Superior temporal gyrus (tissue), 1 donor: ENCODE measurements around the gene TTC17.
"Not testable (repeated sequence)": the region's sequence is repeated elsewhere in the genome, so short reads cannot be mapped to it uniquely, and the experiment has no call there.

Experiments
- DNase-seq: peaks from one replicate; pipeline ENCODE4 v3.0.0-alpha.2; 2016; ENCODE audit errors: extremely low spot score

Gene TTC17

DNA sequence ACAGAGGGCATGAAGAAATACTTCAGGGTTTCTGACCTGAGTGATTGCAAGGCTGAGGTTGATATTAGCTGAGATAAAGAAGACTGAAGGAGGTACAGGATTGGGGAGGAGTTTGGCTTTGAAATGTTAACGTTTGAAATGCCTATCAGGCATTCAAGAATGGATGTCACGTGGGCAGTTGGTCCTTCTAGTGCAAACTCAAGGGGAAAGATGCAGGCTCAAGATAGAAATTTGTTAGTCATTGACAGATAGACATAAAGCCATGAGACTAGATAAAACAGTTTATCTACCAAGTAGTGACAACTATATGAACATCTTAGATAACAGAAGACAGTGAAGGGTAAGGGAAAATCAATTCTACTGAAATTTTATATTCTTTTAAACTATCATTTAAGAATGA, 23.1 kb downstream of the TTC17 start:
- DNase-seq: no peak

DNA sequence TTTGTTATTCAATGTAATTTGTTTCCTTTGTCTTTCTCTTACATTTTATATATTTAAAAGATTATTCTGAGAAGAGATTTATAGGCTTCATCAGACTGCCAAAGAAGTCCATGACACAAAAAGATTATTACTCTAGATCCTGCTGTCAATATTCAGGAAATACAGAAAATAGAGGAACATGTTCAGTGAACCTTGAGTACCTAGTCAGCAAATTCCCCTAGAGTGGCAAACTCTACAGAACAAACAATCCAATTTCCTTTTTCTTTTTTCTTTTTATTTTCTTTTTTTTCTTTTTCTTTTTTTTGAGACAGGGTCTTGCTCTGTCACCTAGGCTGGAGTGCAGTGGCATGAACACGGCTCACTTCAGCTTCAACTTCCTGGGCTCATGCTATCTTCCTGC, 23.9 kb downstream of the TTC17 start:
- DNase-seq: no peak

DNA sequence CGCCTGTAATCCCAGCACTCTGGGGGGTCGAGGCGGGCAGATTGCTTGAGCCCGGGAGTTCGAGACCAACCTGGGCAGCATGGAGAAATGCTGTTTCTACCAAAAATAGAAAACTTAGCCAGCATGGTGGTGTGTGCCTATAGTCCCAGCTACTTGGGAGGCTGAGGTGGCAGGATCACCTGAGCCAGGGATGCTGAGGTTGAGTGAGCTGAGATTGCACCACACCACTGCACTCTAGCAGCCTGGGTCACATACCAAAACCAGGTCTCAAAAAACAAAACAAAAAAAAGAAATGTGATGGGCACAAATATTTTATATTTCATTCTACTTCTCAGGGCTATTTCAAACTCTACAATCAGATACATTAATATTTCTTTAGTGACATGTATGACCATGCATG, 25.7 kb downstream of the TTC17 start:
- no peak for DNase-seq

DNA sequence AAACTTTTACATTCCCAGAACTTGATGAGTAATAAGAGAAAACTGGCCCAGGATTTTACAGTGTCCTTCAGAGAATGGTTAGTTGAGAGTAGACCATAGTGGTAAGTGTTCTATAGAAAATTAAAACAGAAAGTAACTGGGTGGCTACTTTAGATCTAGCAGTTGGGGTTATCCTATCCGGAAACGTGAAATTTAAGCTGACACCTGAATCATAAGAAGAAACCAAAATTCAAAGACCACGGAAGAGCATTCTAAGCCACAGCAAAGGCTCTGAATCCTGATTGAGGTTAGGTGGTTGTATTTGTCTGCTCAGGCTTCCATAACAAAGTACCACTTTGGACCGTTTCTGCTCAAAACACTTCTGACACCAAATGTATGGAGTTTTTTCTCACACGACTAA, 34.0 kb downstream of the TTC17 start:
- no peak for DNase-seq

DNA sequence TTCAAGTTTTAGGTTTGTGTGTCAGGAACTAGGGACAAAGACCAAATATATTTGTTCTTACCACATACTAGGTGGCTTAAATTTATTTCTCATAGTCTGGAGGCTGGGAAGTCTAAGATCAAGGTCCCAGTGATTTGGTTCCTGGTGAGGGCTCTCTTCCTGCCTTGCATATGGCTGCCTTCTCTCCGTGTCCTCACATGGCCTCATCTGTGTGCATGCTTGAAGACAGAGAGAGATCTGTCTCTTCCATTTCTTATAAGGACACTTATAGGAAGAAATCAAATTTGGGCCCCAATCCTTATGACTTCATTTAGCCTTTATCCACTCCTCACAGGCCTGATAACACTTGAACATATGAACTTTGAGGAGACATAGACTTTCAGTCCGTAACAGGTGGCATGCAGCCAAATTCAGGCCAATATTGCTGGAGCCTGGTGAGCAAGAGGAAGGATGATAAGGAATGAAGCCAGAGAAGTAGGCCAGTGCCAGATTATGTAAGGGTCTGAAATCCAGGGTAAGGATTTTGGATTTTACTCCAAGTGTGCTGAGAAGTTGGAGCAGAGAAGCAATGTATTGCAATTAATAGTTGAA, 35.1 kb downstream of the TTC17 start:
- DNase-seq: no peak

DNA sequence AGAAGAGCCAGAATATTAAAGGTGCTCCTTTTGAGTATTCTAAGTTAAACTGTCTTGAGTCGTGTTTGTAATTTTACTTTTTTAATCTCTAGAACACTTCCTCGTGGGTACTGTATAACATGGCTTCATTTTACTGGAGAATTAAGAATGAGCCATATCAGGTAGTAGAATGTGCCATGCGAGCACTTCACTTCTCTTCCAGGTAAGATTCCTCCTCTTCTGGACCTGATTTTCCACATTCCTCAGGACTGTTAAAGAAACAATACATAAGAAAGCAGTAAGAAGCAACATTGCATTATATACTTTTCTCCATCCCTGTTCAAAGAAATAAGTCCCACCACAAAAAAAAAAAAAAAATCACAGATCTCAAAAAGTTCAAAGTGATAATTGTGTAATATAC, 37.9 kb downstream of the TTC17 start:
- DNase-seq: no peak

DNA sequence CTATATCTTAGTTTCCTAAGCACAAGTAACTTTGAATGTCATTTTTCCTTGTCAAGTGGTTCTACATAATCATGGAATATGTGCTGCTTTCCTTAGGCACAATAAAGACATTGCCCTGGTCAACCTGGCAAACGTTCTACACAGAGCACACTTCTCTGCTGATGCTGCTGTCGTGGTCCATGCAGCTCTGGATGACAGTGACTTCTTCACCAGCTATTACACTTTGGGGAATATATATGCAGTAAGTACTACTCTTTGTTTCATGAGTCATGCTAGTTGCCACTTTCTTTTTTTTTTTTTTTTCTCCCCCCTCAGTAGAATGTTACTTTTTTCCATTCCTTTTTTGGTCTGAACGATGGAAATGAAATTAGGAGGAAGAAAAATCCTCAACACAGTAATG, 38.5 kb downstream of the TTC17 start:
- DNase-seq: no peak

DNA sequence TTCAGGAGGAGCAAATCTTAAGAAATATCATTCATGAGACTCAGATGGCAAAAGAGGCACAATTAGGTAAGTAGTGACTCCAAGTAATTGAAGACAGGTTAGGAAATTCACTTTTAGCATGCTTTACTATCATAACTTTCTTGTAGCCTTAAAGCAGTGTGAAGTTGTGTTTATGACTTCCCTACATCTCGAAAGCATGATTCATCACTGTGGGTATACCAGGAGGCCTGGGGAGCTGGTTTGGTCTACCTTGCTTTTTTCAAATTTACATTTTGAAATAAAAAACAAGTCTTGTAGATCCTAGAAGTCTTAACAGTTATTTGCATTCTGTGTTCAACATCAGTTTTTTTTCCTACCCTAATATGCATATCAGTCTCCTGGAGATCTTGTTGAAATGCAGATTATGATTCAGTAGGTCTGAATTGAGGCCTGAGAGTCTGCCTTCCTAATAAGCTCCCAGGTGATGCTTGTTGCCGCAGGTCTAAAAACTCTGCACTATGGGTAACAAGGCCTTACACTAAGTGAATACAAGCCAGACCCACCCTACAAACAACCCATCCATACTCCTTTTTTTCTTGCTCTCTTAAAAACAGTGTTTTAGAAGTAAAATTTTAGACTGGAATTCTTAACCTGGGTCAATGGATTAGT, 41.4 kb downstream of the TTC17 start:
- DNase-seq: no peak

DNA sequence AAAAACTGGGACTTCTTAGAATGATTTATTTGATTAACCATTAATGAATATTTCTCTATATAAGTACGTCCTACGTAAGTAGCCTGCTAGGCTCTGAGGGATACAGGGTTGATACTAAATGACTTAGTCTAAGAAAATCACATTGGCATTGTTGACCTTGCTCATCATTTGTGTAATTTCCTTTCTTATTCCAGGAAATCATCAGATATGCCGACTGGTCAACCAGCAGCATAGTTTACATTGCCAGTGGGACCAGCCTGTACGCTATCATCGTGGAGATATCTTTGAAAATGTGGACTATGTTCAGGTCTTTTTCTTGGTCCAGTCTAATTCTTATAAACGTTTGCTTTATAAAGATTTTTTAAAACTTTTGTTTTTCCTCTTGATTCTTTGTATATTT, 42.5 kb downstream of the TTC17 start:
- DNase-seq: no peak

DNA sequence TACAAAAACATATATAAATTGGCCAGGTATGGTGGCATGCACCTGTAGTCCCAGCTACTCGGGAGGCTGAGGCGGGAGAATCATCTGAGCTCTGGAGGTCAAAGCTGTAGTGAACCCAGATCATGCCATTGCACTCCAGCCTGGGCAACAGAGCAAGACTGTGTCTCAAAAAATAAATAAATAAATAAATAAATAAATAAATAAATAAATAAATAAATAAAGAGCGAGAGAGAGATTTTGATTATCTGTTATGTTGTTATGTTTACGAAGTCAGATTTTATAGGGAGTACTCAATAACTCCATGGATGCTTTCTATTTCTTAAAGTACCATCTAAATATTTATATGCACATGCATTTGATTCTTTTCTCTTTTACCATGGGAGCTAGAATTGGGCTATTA, 43.1 kb downstream of the TTC17 start:
- not testable (repeated sequence) for DNase-seq

DNA sequence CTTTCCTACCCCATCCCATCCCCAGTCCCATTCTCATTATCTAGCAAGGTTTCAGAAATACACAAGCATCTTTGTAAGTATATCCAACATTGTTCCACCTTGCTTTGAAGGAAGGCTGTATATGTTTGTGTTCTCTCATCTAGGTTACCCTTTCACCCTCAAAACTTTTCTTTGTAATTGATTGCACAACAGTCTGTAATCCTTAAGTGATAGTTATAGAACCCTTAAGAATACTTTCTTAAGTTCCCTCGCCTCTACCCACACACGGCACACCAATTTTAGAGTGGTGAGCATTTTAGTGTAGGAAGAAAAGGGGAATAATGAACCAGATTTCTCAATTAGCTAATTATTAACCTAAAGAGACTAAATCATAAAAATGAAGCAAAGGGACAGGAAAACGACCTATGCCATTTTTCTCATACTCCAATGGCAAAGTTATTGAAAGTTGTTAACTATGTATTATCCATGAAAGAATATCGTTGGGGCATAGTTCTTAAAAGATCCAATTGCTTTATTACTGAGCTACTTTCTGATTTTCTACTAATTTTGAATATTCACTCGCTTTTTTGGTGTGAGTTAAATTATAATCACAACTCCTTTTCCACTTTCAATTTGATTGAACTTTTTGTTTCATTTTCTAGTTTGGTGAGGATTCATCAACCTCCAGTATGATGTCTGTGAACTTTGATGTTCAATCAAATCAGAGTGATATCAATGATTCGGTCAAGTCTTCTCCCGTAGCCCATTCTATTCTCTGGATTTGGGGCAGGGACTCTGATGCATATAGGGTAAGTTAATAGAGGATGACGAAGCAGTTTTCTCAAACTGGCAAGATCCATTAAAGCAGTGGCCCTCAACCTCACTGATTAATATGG, 44.9 kb downstream of the TTC17 start:
- DNase-seq: no peak

DNA sequence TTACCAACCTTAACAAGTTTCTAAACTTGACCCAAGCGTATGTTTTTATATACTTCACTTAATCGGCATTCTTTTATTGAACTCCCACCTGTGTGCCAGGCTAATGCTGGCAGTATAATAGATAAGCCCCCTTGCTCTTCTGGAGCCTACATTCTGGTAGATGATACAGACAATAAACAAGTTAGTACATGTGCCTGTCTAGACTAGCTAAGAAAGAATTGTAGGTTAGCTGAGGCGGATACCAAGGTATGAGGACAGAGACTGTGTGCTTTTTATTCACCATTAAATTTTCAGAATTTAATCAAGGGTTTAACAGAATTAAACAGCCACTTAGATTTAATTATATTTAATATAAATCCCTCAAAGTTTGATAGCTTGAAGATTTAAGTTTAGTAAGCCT, 45.7 kb downstream of the TTC17 start:
- no peak for DNase-seq

DNA sequence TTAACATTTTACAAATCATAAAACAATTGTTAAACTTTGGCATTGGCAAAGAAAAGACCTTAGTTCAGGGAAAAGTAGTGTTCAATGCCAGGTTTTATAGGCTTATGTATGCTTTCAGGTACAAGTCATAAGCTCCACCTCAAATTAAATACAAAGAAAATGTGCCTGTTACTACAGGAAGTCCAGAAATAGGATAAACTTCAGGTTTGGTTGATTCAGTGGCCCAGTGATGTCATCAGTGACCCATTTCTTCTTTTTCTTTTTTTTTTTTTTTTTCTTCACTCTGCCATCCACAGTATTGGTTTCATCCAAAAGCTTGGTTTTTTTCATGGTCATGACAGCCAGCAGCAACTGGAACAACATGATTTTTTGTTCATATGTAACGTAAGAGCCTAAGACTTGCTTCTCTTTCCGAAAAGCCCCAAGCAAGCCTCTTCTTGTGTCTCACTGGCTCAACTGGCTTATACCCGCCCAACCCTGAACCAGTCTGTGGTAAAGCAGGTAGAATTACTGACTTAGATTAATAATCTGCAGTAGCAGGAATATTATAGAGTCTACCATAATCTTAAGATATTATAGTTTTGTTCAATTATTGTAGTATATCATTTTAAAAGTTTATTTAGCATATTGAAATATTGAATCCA, 46.2 kb downstream of the TTC17 start:
- no peak for DNase-seq

DNA sequence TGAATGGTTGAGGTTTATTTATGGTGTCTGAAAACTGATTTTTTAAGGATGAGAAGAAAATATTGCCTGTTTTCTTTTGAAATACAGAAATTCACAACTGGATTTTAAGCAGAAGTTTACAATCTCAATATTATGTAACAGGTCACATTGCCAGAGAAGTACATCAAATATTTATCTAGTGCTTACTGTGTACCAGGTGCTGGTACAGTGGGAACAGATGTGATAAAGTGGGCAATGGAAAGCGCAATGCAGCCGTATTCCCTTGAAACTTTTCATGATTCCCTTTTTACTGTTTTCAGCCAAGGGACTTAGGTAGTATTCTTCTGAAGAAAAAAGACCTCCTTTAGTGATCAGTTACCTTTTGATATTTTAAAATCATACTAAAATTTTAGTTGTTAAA, 49.6 kb downstream of the TTC17 start:
- no peak for DNase-seq

DNA sequence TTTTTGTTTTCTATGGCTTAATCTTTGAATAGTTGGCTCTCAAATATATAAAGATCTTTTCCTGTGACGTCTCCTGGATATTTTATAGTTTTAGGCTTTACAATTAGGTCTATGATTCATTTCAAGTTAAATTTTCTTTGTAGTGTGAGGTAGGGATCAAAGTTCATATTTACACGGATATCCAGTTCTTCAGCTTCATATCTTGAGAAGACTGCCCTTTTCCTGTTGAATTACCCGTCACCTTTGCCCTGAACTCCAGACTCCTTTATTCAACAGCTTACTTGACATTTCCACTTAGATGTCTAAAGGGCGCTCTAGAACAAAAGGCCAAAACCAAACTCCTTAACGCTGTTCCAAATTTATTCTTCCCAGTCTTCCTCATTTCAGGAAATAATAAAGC, 51.7 kb downstream of the TTC17 start:
- no peak for DNase-seq

DNA sequence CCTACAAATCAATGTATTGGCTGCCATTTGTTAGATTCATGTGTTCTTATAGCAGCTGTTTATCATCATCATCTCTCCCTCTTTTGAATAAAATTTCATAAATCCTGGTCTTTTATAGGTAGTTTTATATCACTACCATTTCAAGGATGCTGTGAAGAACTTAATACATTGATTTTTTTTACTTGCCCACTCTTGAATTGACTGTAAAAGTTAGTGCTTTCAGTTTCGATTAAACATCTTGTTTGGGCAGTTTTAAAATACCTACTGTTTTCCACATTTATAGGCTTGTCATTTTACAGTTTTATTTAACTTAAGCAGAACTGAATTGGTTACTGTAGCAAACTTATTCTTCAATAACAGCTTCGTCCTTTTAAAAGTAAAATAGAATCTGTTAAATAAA, 59.5 kb downstream of the TTC17 start:
- DNase-seq: no peak

DNA sequence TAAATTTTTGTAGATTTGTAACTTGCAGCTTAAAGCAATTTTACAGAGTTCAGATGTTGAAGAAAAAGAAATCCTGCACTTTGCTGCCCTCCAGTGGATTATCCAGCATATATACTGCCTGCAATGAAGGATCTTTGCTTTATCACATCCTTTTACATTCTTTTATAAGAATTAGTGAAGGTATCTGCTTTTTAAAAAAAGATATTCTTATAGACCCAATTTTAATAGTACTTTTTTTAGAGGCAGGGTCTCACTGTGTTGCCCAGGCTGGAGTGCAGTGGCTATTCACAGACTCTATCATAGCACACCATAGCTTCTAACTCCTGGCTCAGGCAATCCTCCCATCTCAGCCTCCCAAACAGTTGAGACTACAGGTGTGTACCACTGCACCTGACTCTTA, 60.7 kb downstream of the TTC17 start:
- peak; percentile 79 for DNase-seq

DNA sequence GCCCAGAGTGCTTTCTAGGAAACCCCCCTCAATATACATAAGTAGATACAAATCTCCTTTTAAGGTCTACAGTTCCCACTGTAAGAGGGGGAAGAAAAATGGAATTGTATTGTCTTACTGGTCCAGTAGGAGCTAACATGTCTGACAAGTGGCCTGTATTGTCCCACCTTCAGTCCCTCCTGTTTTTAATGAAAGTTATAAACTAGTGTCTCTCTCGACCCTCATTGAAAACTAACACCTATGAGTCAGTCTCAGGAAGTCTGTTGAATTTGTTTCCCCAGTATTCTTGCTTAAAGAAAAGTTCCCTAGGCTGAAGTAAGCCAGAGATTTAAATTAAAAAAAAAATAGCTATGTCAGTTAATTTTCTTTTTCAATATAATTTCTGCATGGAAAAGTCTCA, 69.3 kb downstream of the TTC17 start:
- no peak for DNase-seq

DNA sequence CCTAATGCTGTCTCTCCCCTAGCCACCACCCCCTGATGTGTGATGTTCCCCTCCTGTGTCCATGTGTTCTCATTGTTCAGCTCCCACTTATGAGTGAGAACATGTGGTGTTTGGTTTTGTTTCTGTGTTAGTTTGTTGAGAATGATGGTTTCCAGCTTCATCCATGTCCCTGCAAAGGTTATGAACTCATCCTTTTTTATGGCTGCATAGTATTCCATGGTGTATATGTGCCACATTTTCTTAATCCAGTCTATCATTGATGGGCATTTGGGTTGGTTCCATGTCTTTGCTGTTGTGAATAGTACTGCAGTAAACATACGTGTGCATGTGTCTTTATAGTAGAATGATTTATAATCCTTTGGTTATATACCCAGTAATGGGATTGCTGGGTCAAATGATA, 72.2 kb downstream of the TTC17 start:
- not testable (repeated sequence) for DNase-seq

DNA sequence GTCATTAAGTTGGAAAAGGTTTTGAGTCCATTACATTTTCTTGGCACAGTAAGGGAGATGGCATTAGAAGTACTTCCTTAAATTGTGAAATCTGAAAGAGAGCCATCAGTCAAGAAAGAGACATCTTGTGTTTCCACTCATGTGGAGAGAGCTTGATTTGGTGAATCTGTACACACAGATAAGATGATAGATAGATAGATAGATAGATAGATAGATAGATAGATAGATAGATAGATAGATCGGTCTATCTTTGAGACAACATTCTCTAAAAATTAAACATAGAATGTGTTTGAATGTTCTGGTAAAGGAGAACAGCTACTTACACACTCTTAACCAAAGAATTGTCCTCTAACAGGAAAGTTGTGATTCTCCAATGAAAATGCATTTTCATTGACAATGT, 76.2 kb downstream of the TTC17 start:
- no peak for DNase-seq

DNA sequence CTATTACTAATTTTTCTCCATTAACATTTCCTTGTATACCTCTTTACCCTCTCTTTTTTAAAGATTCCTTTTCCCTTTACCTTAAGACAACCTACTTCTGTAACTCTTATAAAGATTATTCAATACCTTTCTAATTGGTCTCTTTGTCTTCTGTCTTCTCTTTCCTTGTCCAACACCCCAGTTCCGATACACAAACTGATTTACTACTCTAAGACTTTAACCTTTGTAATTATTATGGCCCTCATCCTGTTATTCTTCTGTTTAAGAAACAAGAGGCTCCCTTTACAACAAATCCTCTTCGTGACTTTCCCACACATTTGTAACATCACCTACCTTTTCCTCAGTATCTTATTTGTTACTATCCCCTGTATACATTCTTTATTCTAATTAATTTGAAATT, 81.8 kb downstream of the TTC17 start:
- no peak for DNase-seq

DNA sequence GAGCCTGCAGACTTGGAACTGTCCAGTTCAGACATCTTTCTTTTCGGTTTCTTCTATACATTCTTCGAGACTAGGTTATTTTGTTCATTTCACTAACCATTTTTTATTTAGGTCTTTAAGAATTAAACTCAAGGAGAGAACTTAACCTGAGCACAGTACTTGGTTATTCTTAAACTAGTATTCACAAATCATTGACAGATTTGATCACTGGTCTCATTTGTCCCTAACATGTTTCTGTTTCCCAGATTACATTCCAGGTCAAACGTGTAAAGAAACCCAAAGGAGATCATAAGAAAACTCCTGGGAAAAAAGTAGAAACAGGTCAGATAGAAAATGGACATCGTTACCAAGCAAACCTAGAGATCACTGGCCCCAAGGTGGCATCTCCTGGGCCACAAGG, 85.1 kb downstream of the TTC17 start:
- DNase-seq: no peak

DNA sequence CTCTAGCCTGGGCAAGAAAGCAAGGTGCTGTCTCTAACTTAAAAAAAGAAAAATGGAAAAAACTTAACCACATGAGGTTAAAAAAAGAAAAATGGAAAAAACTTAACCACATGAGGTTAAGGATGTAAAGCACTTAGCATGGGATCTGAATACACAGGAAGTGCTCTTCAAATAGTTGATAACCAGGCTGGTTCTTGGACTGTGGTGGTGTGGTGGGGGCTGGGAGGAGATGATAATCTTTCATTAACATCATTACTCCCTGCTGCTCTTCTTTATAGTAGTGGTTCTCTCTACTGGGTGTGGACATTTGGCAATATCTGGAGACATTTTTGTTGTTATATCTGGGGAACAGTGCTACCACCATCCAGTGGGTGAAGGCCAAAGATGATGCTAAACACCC, 88.4 kb downstream of the TTC17 start:
- DNase-seq: no peak
